Stimulated activated CD4-positive, alpha-beta T cell treated with anti-CD3 and anti-CD28 coated beads, Interleukin-2, amount 100 ng/mL, for 4 hours (primary cell): ENCODE measurements around the gene ELK4.
A peak's percentile ranks its signal among the peaks of the same experiment; 100 is the strongest.
"Not testable (repeated sequence)": the region's sequence is repeated elsewhere in the genome, so short reads cannot be mapped to it uniquely, and the experiment has no call there.

Experiments
- DNase-seq: peaks from one replicate; pipeline ENCODE4 v3.0.0-alpha.2; 2020; ENCODE audit warnings: low read depth

The ELK4 gene

GRCh38 chr1:205664399-205665017 lies 32.7 kb upstream of the ELK4 start:
- no peak for DNase-seq

GRCh38 chr1:205663286-205663936 lies 31.6 kb upstream of the ELK4 start:
- DNase-seq, result no peak

GRCh38 chr1:205662791-205663190 lies 31.0 kb upstream of the ELK4 start:
- DNase-seq, result no peak

- no peak for DNase-seq
Observed at GRCh38 chr1:205662135-205662738, 30.4 kb upstream of the ELK4 start.

GRCh38 chr1:205661429-205662134 lies 29.8 kb upstream of the ELK4 start:
- DNase-seq, result no peak

- DNase-seq, result no peak
Observed at GRCh38 chr1:205660361-205660760, 28.6 kb upstream of the ELK4 start.

GRCh38 chr1:205658943-205659581 lies 27.3 kb upstream of the ELK4 start:
- peak; percentile 65 for DNase-seq

- no peak for DNase-seq
Observed at GRCh38 chr1:205656236-205656635, 24.4 kb upstream of the ELK4 start.

GRCh38 chr1:205652984-205653383 lies 21.2 kb upstream of the ELK4 start:
- no peak for DNase-seq

GRCh38 chr1:205650241-205650640 lies 18.4 kb upstream of the ELK4 start:
- no peak for DNase-seq

- no peak for DNase-seq
Observed at GRCh38 chr1:205645519-205645918, 13.7 kb upstream of the ELK4 start.

- DNase-seq, result no peak
Observed at GRCh38 chr1:205642679-205643307, 11.0 kb upstream of the ELK4 start.

- no peak for DNase-seq
Observed at GRCh38 chr1:205639567-205639966, 7.8 kb upstream of the ELK4 start.

GRCh38 chr1:205637854-205638468 lies 6.2 kb upstream of the ELK4 start:
- no peak for DNase-seq

- DNase-seq, result no peak
Observed at GRCh38 chr1:205636732-205637131, 4.9 kb upstream of the ELK4 start.

GRCh38 chr1:205636138-205636530 lies 4.3 kb upstream of the ELK4 start:
- not testable (repeated sequence) for DNase-seq

GRCh38 chr1:205633421-205633976 lies 1.7 kb upstream of the ELK4 start:
- DNase-seq, result no peak

GRCh38 chr1:205632669-205633169 lies 908 bp upstream of the ELK4 start:
- no peak for DNase-seq

- peak; percentile 77 for DNase-seq
Observed at GRCh38 chr1:205631010-205631767, 622 bp downstream of the ELK4 start.

GRCh38 chr1:205630651-205631009 lies 1.2 kb downstream of the ELK4 start:
- DNase-seq, result no peak
